Measurements from ENCODE around the gene COBLL1.
"Not testable (repeated sequence)": the region's sequence is repeated elsewhere in the genome, so short reads cannot be mapped to it uniquely, and the experiment has no call there.

The COBLL1 gene

GRCh38 chr2:164763431-164763830 is 78.2 kb downstream of the COBLL1 start:
- DNase-seq (no peak), ATAC-seq (ENCODE audit: insufficient read depth, low read depth) (no peak)
- no peak overlapping the region for H3K9ac ChIP-seq (ENCODE audit: low read depth, low read length)
- no peaks in the 10 kb centered on the region for H3K4me1 ChIP-seq (ENCODE audit: insufficient read depth, low read length)
- H3K27me3 ChIP-seq (ENCODE audit: insufficient read depth, low read length, poor library complexity) = no peaks in the 10 kb centered on the region
- H3K9me3 ChIP-seq (ENCODE audit: insufficient read depth, low read length, severe bottlenecking) = no peaks in the 10 kb centered on the region
- TF ChIP-seq EZH2 (IDR thresholded peaks at IDR 0.05; ENCODE audit: borderline replicate concordance, low read depth, low read length, severe bottlenecking) = no peak
- no peak for TF ChIP-seq CTCF (IDR thresholded peaks at IDR 0.05; ENCODE audit: borderline replicate concordance, extremely low read depth, low read length, poor library complexity, severe bottlenecking)
- no peaks in the 10 kb centered on the region for H4K20me1 ChIP-seq (ENCODE audit: insufficient read depth, low read length)
- no peak overlapping the region for H3K27ac ChIP-seq (ENCODE audit: low read length)
- no peak overlapping the region for H2AFZ ChIP-seq (ENCODE audit: low read depth, low read length)
- H3K4me3 ChIP-seq (ENCODE audit: low read depth in 1 of 2, low read length in 2 of 2) = no peak overlapping the region
- H3K36me3 ChIP-seq (ENCODE audit: insufficient read depth, low read length) = no peaks in the 10 kb centered on the region
- H3K79me2 ChIP-seq (ENCODE audit: insufficient read depth, low read length) = no peaks in the 10 kb centered on the region
- no peak overlapping the region for H3K4me2 ChIP-seq (ENCODE audit: insufficient read depth, low read length)

- H3K79me2 ChIP-seq (ENCODE audit: insufficient read depth, low read length) = no peaks in the 10 kb centered on the region
- no peak overlapping the region for H2AFZ ChIP-seq (ENCODE audit: low read depth, low read length)
- TF ChIP-seq EZH2 (IDR thresholded peaks at IDR 0.05; ENCODE audit: borderline replicate concordance, low read depth, low read length, severe bottlenecking) (no peak), CTCF (IDR thresholded peaks at IDR 0.05; ENCODE audit: borderline replicate concordance, extremely low read depth, low read length, poor library complexity, severe bottlenecking) (no peak)
These were observed 79.7 kb downstream of the COBLL1 start for GRCh38 chr2:164761737-164762460.

GRCh38 chr2:164761201-164761600 is 80.4 kb downstream of the COBLL1 start:
- not testable (repeated sequence) for ATAC-seq (ENCODE audit: insufficient read depth, low read depth); DNase-seq; H3K36me3 ChIP-seq (ENCODE audit: insufficient read depth, low read length); H2AFZ ChIP-seq (ENCODE audit: low read depth, low read length); H3K27me3 ChIP-seq (ENCODE audit: insufficient read depth, low read length, poor library complexity); H3K4me2 ChIP-seq (ENCODE audit: insufficient read depth, low read length); H3K27ac ChIP-seq (ENCODE audit: low read length); H3K9me3 ChIP-seq (ENCODE audit: insufficient read depth, low read length, severe bottlenecking); H3K4me1 ChIP-seq (ENCODE audit: insufficient read depth, low read length); H3K9ac ChIP-seq (ENCODE audit: low read depth, low read length); H4K20me1 ChIP-seq (ENCODE audit: insufficient read depth, low read length); H3K4me3 ChIP-seq (ENCODE audit: low read depth in 1 of 2, low read length in 2 of 2); H3K79me2 ChIP-seq (ENCODE audit: insufficient read depth, low read length)

More at GRCh38 chr2:164761737-164762460, 79.7 kb downstream of the COBLL1 start:
- Histone ChIP-seq H3K9me3 (ENCODE audit: insufficient read depth, low read length, severe bottlenecking) (no peaks in the 10 kb centered on the region), H3K4me2 (ENCODE audit: insufficient read depth, low read length) (no peak overlapping the region), H4K20me1 (ENCODE audit: insufficient read depth, low read length) (no peaks in the 10 kb centered on the region), H3K9ac (ENCODE audit: low read depth, low read length) (no peak overlapping the region), H3K36me3 (ENCODE audit: insufficient read depth, low read length) (no peaks in the 10 kb centered on the region), H3K4me1 (ENCODE audit: insufficient read depth, low read length) (no peaks in the 10 kb centered on the region), H3K27ac (ENCODE audit: low read length) (no peak overlapping the region), H3K4me3 (ENCODE audit: low read depth in 1 of 2, low read length in 2 of 2) (no peak overlapping the region), H3K27me3 (ENCODE audit: insufficient read depth, low read length, poor library complexity) (no peaks in the 10 kb centered on the region)
- ATAC-seq (ENCODE audit: insufficient read depth, low read depth) = no peak
- no peak for DNase-seq

GRCh38 chr2:164760179-164760578 is 81.4 kb downstream of the COBLL1 start:
- Histone ChIP-seq H3K4me1 (ENCODE audit: insufficient read depth, low read length) (no peaks in the 10 kb centered on the region), H3K27me3 (ENCODE audit: insufficient read depth, low read length, poor library complexity) (no peaks in the 10 kb centered on the region), H4K20me1 (ENCODE audit: insufficient read depth, low read length) (no peaks in the 10 kb centered on the region), H3K27ac (ENCODE audit: low read length) (no peak overlapping the region), H3K9me3 (ENCODE audit: insufficient read depth, low read length, severe bottlenecking) (no peaks in the 10 kb centered on the region), H3K9ac (ENCODE audit: low read depth, low read length) (no peak overlapping the region), H3K36me3 (ENCODE audit: insufficient read depth, low read length) (no peaks in the 10 kb centered on the region), H2AFZ (ENCODE audit: low read depth, low read length) (no peak overlapping the region), H3K4me3 (ENCODE audit: low read depth in 1 of 2, low read length in 2 of 2) (no peak overlapping the region), H3K4me2 (ENCODE audit: insufficient read depth, low read length) (no peak overlapping the region), H3K79me2 (ENCODE audit: insufficient read depth, low read length) (no peaks in the 10 kb centered on the region)
- no peak for ATAC-seq (ENCODE audit: insufficient read depth, low read depth)
- TF ChIP-seq EZH2 (IDR thresholded peaks at IDR 0.05; ENCODE audit: borderline replicate concordance, low read depth, low read length, severe bottlenecking) (no peak), CTCF (IDR thresholded peaks at IDR 0.05; ENCODE audit: borderline replicate concordance, extremely low read depth, low read length, poor library complexity, severe bottlenecking) (no peak)
- DNase-seq = no peak

All from DND-41 (cell line).